Right lobe of liver (tissue), 4 donors: Measurements from ENCODE around the gene PCDHB15.

ENCODE experiments used
- CTCF ChIP-seq, 4 donors: fragments of 200-600 bp in 3 of 4; fragments of 450-650 bp in 1 of 4; IDR thresholded peaks; one replicate each; pipeline versions ENCODE4 v1.5.1 to v1.8.0; 2016 to 2022; ENCODE audit warnings: antibody characterized with exemption in 4 of 4, mild to moderate bottlenecking in 2 of 4
- POLR2A ChIP-seq: fragments of 450-650 bp; IDR thresholded peaks from one replicate; pipeline ENCODE4 v1.6.1; 2017; ENCODE audit warnings: antibody characterized with exemption, mild to moderate bottlenecking
- donor health status: DM: no; HTN: no; CAD: no.
- donor health status: DM: no; HTN: no; CAD: no.
- donor health status: DM: no; HTN: yes; CAD: no.

- no peak for TF ChIP-seq POLR2A
- no peak for TF ChIP-seq CTCF (IDR thresholded peaks at IDR 0.05)
Observed at GRCh38 chr5:141260458-141261237, 15.5 kb downstream of the PCDHB15 start.
